NCI-H2196 treated with DMSO at 0.1 percent for 48 hours (cell line): ENCODE data around the gene GGT6.

Experiments
- DNase-seq: peaks from one replicate; lab custom pipeline; 2025; ENCODE audit not compliant: unreplicated experiment; lab: John Stamatoyannopoulos, UW

The GGT6 gene

DNA sequence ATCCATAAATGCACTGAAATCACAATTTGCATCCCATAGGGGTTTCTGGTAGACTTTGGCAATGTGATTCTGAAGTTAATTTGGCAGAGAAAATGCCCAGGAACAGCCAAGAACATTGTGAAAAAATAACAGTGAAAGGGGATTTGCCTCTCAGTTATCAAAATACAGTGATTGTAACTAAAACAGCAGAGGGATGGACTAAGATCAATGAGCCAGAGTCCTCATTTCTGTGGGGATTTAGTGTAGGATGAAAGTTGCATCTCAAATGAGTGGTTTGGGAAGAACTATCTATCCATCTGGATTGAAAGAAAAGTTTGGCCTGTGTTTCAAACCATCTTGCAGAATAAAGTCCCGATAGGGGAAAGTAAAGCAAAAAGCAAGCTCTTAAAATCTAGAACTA, 33.2 kb downstream of the GGT6 start:
- DNase-seq = no peak

DNA sequence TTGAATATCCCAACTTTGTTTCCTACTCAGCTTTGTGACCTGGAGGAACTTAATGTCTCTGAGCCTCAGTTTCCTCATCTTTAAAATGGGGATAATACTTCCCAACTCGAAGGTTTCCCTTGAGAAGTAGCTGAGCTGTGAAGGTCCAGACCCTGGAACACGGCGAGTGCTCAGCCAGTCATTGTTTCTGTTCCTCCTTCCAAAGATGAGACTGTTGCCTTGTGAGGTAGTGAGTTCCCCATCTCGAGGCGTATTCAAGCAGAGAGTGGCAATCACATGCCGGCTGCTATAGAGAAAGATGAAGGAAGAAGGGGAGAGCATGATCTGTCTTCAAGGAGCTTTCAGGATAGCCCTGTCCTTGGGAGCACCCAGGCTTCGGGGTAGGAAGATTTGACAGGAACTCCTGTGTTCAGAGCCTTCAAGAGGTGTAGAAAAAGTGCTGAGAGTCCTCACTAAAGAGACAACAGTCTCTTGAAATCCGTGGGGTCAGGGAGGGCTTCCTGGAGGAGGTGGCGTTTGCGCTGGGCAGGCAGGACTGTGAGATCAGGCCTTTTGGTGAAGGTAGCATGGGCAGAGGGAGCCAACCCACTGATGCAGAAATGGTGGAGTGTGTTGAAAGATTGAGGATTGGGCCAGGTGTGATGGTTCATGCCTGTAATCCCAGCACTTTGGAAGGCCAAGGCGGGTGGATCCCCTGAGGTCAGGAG, 34.5 kb downstream of the GGT6 start:
- no peak for DNase-seq

DNA sequence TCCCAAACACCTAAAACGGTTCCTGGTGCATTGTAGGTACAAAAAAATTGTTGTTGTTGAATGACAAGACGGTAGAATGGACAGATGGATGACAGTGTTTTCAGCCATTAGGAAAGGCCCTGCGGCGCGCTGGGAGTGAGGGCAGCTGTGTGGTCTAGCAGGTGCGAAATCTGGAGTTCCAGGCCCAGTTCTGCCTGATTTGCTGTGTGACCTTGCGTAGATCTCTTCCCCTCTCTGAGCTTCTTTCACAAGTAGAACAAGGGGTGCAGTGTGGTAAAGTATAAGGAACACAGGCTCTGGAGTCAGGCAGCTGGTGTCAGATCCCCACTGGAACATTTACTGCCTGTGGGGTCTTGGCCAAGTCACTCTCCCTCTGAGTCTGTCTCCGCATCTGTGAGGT, 36.4 kb downstream of the GGT6 start:
- DNase-seq = no peak

DNA sequence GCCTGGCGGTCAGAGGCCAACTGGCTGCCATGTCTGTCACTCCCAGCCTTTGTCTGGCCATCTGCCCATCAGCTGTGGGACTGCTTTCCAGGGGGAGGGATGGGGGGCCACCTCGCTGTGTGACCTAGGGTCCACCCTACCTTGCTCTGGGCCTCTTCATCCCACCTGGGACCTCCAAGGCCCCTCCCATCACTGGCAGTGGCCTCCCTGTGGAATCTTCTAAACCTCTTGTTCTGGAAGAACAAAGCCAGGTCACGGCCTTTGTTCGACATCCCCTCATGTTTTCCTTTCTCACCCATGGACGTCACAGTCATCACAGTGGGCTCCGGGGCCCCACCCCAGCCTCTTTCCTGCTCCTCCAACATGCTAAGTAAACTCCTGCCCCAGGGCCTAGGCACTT, 37.7 kb downstream of the GGT6 start:
- no peak for DNase-seq

DNA sequence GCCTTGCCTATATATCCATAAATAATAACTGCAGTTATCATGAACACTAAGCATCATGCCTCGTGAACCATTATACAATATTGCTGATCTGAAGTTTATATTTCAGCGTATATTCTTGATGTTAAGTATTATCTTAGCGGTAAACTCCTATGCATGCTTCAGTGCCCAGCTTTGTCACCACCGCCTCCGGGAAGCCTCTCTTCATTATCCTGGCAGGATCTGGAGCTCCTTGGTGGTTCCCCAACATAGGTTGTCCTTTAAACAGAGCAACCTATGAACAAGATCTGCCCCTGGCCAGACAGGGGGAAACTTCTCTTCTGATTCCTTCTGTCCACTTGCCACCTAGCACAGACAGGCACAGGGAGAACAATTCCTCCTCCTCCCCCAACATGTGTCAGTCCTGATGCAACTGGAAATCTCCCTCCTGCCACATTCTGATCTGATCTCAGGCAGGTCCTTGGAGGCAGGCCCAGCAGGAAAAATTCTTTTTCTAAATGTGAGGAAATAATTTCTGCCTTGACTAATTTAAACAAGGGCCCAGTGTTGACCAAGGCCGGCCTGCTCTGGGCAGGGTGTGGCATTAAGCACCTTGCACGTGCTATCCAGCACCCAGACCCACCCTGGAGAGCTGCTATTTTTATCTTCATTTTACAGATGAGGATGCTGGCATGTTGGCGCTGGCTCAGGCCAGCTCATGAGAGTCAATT, 39.3 kb downstream of the GGT6 start:
- no peak for DNase-seq

DNA sequence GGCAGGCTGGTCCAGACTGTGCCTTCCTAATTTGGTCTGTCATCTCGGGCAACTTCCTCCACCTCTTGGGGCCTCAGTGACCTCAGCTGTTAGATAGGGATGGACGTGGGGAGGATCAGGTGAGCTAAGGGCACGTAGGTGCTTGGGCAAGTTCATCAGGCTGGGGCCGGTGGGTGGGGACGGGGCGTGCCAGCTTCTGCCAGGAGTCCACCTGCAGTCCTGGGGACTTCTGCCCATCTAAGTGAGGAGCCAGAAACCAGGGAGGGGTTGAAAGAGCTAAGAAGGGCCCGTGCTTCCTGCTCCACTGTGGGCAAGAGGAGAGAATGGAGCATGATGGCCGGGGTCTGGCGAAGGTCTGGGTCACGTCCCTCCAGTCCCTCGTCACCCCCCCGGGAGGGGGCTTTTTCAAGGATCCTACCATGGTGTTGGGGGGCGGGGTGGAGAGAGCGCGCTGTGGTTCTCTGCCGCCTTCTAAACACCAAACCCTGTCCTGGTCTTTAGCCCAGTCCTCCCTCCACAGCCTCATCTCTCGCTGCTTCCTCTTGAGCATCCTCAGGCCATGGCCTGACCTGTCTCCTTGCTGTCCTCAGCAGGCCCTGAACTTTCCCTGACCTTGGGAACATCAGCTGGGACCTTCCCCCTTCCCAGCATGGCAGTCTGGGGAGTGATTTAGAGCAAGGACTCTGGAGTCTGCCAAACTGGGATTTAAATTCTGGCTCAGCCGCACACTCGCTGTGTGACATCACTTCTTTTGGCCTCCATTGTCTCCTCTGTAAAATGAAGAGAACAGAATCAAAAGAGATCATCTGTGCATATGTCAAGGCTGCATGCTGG, 40.1 kb downstream of the GGT6 start:
- no peak for DNase-seq

DNA sequence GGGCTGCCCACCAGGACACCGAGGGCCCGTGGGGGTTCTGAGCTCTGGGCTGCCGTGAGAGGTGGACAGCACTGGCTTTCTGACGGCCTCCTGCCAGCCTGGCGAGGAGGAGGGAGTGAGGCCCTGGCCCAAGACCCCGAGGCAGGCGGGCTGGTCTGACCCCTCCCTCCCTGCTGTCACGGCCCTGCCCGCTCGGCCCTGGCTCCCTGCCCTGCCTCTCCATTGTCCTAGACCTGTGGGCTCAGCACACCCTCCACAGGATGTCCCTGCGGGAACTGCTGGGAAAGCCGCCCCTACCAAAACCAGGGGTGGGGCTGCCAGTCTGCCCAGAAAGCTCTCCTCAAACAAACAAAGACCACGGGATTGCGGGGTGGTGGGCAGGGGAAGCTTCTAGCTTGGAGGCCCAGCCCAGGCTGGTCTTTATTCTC, 41.0 kb downstream of the GGT6 start:
- DNase-seq = no peak

DNA sequence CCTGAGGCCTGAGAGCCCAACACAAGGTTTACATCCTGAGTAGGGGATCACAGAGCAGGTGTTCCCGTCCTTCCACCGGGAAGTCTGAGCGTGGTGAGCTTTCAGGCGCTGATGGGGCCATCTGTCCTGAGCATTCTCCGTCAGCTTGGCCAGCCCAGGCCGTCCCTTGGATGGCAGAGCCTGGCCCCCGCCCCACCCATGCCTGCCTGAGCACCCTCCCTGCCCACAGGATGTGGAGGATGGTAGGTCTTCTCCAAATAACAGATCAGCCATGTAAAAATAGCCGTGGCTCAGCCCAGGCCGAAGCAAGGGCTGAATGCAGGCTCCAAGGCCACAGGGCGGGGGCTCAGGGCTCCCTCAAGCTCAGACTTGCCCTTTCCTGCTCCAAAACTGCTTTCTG, 41.5 kb downstream of the GGT6 start:
- no peak for DNase-seq

DNA sequence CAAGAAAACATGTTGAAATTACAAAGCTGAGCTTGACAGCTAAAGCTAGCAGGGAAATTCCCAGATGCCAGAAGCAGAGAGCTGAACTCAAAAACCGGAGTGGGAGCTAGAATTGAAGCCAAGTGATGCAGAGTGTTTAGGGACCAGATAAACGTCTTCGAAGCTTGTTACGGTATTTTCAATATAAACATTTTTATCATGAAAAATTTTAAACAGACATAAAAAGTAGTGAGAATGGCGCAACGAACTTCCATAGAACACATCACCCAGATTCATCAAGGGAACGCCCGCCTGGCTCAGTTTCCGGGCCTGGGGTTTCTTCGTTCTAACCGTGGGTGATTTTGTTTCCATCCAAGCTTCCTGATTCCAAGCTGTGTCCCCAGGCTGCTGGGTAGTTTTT, 43.6 kb downstream of the GGT6 start:
- DNase-seq = no peak

DNA sequence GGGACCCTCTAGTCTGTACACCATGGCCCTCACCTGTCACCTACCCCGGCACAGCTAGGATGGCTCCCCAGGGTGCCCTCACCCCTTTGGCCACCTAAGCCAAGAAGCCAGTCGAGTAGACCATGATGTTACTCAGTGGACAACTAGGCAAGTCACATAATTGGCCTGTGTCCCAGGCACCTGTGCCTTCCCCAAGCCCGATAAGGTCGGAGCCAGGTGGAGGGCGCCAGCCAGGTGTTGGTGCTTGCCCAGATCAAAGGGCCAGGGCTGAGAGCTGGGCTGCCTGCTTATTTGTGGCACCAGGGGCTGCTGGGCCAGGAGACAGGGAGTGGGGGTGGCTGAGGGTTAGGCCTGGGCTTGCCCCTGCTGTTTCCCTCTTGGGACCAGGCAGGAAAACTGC, 44.9 kb downstream of the GGT6 start:
- no peak for DNase-seq

DNA sequence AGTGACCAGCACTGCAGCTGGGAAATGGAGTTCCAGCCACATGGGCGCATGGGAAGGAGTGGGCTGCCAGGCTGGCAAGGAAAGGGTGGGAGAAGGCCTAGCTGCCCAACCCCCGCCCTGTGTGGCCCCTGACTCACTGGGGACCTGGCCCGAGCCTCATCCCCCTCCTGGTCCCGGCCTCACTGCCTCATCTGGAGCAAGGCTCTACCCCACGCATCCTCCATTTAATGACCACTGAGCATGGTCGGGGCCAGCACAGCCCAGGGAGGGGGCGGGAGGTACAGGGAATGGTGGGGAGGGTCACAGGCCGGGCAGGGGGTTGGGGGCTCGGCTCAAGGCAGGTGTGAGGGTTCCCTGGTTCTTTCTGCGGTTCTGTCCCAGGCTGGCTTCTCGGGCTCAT, 45.6 kb downstream of the GGT6 start:
- DNase-seq = no peak

DNA sequence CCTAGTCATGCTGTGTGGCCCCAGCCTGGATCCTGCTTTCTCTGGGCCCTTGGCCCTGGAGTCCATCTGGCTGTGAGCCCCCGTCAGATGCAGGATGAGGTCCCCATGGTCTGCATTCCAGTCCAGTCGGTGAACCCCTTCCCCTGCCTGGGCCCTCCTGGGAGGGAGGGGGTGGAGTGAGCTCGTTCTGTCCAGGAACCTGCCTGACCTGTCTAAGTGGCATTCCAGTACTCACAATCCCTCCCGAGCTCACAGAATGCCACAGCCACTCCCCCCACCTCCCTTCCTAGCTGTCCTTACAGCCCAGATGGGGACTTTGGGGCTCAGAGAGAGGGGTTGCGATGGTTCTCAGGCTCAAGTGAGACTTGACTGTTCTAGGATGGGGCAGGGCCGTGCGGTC, 46.2 kb downstream of the GGT6 start:
- no peak for DNase-seq

DNA sequence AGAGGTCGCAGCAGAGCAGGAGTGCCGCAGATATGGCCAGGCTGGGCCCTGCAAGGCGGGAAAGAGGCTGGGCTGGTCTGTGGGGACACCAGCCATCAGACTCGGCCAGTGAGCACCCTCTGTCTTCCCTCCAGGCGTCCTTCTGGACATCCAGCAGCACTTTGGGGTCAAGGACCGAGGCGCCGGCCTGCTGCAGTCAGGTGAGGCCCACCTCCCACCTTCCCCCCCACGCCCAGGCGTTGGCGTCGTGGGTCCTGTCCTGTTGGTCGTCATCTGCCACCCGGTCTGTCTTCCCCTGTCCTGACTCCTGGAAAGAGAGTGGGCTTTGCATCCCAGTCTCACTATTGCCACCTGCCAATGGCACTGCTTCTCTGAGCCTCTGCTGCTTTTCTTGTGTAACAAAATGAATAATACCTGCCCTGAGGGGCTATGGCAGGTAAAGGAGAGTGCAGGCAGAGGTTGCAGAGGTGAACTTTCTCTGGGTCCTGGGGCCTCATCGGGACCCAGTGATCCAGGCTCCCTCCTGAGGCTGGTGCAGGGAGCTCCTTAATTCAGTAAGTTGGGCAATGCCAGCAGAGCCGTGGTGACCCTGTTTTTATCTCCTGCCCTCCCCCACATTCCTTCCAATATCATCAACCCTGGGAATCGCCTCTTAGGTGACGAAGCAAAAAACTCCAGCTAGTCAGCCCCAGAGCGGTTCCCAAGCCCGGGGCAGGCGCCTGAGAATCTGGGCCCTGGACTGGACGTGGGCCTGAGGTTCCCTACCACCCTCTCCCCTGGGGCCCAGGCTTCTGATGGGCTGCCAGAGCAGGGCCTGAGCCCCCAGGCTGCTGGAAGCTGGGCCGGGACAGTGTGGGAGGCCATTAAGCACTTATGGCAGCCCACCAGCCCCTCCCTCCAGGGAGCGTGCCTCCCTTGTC, 47.0 kb downstream of the GGT6 start:
- DNase-seq = no peak

DNA sequence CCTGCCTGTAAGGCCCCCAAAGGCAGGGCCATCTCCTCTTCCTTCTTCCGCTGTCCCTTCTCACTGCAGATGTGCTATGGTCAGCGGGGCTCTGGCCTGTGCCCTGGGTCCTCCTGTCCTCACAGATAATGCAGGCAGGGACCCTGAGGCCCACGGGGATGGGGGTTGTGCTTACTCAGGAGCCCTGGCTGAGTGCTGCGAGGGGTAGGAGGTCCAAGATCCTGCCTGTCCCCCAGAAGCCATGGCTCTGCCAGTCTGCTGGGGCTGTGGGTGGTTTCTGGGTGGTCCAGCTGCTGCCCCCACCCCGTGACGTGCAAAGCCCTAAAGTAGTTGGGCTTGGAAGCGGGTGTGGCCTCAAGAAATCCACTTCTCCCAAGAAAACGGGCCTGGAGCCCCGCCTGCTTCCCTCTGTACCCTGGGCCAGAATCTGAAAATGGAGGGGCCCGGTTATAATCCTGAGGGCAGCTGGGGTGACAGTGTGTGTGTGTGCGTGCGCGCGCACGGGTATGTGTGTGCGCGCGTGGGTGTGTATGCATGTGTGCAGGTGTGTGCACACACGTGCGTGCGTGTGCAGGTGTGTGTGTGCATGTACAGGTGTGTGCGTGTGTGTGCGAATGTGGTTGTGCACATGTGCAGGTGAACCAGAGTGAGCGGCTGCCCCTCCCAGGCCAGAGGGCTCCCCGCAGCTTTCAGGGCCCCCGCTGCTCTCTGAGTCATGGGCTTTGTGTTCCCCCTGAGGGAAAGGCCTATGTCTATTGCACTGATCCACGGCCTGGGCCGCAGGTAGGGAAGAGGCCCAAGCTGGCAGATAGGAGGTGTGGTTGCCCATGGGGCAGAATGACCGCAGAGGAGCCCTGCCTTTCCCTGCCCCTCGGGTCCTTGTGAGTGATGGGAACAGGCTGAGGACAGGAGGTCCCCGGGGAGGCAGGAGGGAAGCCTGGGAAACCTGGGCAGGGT, 47.9 kb downstream of the GGT6 start:
- no peak for DNase-seq

DNA sequence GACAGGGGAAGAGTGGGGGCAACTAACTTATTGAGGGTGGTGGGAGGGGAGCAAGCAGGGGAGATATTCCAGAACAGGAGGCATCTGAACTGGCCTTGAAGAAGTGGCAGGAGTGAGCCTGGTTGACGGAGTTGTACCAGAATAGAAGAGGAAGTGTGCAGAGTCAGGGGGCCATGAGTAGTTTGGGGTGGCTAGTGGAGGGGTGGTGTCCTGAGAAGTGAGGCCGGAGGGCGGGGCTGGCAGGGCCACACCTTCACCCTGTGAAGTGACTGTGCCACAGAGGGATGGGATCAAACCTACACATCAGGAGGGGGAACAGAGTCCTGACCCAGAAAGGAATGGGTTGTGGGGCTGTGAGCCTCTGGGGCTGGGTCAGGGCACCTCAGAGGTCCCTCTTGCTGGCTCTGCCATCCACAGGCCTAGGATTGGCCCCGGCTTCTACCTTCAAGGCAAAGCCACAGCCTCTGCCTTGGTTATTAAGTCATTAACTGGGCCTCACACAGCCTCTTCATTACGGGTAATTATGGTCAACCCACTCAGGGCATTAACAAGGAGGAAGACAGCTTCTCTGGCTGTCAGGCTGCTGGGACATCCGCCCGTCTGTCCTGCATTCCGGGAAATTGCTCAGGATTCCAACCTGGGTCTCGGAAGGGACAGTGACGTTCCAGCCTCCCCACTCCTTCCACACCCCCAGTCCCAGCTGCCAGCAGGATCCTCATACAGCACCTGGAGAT, 49.0 kb downstream of the GGT6 start:
- no peak for DNase-seq

DNA sequence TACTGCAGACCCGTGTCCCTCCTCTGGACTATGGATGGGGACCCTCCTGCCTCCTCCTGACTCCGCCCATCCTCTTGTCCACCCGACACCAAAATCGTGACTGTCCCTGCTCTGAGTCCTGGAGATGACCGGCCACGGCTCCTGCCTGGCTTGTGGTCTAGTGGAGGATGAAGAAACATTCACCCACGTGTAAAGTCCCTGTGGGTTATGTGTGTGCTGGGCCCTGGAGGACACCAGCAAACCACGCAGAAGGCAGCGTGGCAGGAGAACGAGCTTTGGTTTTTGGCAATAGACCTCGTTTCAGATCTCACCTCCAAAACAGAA, 49.8 kb downstream of the GGT6 start:
- DNase-seq = no peak

DNA sequence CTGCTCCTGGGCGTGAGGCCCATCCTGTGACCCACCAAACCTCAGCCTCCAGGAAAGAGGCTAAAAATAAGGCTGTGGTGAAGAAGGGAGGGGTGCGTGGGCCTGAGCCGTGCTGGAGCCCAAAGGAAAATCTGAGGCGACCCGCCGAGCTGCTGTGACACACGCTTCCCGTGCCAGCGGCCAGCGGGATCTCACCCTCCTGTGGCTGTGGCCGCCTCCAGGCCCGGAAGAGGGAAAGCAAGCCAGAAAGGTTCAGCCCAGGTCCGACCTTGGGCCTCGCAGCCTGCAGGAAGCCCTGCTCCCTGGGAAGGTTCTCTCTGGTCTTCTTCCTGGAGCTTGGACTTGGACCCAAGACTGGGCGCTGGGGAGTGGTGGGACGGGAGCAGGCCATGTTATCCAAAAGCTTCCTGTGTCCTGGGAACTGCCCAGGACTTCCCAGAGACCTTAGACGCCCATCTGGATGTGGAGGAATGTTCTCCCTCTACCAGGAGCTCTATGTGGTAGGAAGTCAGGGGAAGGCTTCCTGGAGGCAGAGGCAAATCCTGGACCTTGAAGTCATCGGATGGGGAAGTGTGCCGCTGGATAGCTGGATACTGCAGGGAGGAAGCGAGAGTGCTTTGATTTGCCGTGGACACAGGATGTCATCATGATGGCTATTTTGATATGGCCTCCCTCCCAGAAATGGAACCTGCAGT, 50.3 kb downstream of the GGT6 start:
- DNase-seq = no peak

DNA sequence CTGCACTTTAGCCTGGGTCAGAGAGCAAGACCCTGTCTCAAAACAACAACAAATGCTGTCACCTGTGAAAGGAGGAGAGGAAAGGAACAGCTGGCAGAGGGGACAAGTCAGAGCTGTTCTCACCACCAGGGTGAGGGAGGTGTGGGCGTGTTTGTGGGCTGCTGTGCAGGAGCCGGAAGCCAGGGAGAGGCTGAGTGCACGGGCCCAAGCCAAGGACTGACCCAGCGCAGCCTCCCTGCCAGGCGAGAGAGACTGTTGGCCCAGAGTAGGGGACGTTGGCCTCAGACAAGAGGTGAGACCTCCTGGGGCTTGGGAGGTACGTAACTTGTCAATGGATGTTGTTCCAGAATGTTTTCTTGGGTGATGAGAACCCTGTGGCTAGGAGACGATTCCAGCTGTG, 51.0 kb downstream of the GGT6 start:
- no peak for DNase-seq

DNA sequence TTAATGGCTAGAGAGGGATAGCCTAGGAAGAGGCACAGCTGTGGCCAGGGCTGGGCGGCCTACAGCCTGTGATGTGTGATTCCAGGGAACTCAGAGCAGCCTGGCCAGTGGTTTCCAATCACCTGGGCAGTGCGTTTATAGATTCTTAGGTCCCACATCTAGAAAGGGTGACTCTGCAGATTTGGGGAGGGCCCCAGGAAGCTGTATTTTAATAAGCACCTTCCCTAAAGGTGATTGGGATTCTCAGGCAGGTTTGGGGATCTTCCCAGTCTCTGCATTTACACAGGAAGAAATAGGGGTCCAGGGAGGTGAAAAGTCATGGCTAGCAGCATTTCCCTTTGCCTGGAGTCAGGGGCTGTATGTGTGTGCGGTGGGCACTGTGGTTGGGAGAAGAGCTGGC, 52.2 kb downstream of the GGT6 start:
- DNase-seq = no peak
